GM19468 (cell line): Measurements from ENCODE around the gene CDH23.

Experiments
- ATAC-seq: cut with Tn5 transposase; IDR thresholded peaks from one replicate; pipeline ENCODE4 v1.9.1; 2021; ENCODE audit warnings: mild to moderate bottlenecking, moderate library complexity, moderate number of reproducible peaks; ENCODE audit not compliant: unreplicated experiment; ENCODE audit errors: extremely low read depth

The CDH23 gene

GRCh38 chr10:71741671-71742070 is 345.0 kb downstream of the CDH23 start:
- ATAC-seq, result no peak

GRCh38 chr10:71742301-71743088 is 345.8 kb downstream of the CDH23 start:
- ATAC-seq, result no peak

DNA sequence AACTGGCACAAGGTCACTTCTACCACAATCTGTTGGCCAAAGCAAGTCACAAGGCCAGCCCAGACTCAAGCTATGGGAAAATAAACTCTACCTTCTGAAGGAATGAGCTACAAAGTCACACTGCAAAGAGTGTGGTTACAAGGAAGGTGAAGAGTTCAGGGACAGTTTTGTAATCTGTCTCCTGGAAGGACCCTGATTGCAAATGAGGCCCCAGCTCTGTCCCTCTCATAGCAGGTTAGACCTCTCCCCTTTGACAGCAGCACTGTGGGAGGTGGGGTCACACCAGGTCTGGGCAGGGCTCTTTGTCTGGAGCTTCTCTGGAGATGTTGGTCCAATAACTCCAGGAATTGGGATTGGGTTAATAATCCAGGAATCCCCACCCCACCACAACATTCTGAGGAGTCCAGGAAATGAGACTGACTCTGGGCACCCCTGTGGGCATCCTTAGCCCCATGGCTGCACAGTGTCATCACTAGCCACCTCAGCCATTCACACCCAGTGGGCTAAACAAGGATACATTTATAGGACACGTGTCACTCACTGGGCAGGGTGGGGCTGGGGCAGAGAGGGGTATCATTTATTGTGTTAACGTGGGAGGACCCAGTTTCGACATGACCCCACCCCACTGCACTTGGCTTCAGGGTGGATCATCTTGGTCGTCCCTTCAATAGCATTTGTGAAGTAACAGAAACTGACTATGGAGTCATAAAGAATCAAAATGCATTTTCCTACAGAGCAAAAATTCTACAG is 346.5 kb downstream of the CDH23 start:
- no peak for ATAC-seq

- no peak for ATAC-seq
Observed at GRCh38 chr10:71743866-71744265, 347.1 kb downstream of the CDH23 start.

- no peak for ATAC-seq
Observed at GRCh38 chr10:71744897-71745663, 348.4 kb downstream of the CDH23 start.

DNA sequence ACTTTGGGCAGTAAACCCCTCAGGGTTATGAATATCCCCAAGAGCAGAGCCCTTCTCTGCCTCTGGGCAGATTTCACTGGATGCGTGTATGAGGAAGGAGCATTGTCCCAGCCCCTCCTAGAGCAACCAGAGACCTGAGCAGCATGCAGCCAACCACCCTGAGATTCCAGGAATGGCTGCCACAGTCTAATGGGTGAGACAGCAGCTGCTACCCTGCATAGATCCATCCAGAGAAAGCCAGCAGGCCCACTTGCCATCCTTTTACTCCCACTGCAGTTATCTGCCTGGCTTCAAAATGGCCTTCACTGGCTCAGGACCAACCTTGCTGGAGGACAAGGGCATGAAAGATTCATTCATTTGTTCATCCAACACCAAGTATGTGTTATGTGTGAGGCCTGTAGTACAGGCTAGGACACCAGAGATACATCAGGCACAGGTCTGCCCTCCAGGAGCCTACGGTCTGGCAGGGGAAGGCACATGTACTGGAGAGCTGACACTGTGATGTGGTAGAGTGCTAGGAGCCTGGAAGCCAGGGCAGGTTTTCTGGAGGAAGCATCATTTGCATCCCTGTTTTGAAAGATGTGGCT is 349.0 kb downstream of the CDH23 start:
- ATAC-seq, result no peak

DNA sequence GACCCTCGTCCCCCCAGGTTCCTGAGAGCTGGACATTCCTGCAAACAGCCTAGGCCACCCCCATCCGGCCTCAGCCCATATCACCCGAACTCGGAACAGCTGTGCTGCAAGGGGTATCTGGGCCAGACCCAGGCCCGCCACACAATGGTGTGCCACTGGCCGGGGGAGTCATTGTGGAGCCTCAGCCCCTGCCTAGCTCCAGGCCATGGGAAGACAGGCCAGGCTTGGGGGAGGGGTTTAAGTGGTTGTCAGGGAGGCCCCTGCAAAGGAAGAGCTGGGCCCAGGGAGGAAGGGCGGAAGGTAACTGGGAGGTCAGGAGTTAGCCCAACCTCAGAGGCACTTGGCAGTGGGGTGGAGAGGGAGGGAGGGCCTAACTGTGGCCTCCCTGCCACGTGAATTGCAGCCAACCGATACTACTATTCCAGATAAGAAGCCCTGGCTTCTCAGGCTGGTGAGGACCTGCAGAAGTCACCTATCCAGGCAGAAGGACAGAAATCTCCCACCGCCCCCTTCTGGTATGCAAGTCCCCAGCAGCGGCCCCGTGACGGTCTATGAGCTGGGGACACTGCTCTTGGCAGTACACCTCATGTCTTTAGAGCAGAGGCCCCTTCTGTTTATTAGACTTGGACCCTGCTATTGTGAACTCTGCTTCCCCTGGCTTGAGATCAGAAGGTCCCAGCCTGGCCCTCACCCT is 349.8 kb downstream of the CDH23 start:
- no peak for ATAC-seq

GRCh38 chr10:71747039-71747531 is 350.4 kb downstream of the CDH23 start:
- no peak for ATAC-seq

DNA sequence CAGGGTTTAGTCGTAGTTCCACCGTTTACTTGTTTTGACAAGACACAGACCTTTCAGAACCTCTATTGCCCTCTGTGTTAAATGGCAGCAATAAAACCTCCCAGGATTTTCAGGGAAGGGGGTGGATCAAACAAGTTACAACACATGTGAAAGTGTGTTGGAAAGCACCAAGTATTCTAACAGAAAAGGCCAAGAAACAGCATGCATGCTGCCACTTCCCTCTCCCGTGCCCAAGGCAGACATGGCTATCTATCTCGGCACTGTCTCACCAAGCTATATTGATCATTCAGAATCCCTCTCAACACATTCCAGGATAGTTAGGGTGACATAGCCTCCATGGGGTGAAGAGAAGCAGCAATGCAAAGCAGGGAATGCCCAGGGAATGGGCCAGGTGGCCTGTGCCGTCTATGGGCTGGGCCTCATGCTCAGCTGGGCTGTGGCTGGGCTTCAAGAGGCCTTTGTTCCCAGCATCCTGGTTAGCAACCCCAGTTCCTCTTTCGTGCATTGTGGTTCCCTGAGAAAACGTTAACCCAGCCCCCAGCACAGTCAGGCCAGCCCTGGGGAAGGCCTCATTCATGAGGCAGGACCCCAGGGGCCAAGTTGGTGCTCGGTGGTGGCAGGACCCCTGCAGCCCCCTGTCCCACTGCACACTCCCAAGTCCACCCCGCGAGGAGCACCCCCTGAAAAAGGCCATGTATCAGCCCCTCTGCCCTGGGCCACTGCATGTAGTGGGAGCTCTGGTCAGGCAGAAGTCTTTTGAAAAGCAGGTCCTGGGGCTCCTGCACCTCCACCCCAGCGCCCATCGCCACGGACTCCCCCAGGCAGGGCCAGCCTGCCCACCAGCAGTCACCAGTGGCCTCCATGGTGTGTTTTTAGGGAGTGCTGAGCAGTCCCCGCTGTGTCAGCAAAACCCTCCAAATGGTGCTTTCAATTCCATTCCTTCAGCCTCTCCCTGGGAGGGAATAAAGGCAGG is 351.1 kb downstream of the CDH23 start:
- no peak for ATAC-seq

GRCh38 chr10:71748671-71749191 is 352.0 kb downstream of the CDH23 start:
- ATAC-seq, result peak; percentile 25

DNA sequence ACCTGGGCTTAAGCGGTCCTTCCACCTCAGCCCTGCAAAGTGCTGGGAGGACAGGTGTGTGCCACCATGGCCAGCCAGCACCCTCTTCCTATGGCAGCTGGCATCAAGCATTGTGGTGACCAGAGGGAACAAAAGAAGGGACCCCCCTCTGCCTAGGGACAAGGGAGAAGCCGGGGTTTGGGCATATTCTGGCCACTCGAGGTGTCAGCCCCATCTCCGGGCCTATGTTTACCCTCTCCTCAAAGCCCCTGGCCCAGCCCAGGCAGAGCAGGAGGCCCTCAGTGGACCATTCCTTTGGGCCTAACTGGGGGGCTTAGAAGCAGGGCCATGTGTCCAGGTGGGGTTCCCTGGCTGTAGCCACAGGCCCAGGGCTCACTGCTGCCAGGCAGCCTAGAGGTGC is 352.7 kb downstream of the CDH23 start:
- no peak for ATAC-seq

DNA sequence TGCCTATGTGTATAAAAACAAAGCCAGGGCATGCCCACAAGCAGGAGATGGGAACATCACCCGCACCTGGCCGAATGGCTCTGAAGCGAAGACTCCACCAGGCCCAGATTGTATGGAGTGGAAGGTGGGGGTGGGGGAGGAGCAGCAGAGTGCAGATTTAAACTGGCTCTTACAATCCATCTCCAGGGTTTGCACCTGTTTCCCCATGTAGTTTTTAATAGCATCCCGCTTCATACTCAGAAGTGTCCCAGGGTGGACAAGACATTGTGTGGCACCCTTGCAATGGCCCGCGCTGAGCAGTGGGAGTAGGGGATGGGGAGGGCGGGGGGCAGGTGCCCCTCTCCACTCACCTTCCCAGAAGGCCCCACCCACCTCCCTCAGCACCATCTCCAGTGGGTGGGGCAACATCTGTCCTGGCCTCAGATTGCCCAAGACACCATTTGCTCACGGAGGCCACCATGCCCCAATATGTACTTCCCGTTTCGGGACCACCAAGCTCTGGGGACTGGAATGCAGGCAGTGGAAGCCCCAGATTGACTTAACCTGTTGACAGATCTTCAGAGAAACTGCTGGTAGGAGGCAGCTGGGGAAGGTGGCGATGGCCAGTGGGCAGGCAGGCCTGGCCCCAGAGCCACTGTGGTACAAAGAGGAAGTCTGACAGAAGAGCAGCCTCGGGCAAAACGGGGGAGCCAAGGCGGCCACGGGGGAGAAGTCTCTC is 353.6 kb downstream of the CDH23 start:
- no peak for ATAC-seq

GRCh38 chr10:71750986-71751385 is 354.3 kb downstream of the CDH23 start:
- no peak for ATAC-seq

GRCh38 chr10:71751515-71752224 is 354.9 kb downstream of the CDH23 start:
- ATAC-seq, result no peak

GRCh38 chr10:71752391-71753090 is 355.8 kb downstream of the CDH23 start:
- no peak for ATAC-seq

- ATAC-seq, result no peak
Observed at GRCh38 chr10:71753091-71753959, 356.6 kb downstream of the CDH23 start.
